NCI-H1436 treated with DMSO at 0.1 percent for 48 hours (cell line): ENCODE results near the gene MAP2K7.
A peak's percentile ranks its signal among the peaks of the same experiment; 100 is the strongest.

Experiments used
- DNase-seq: peaks from one replicate; lab custom pipeline; 2025; lab: John Stamatoyannopoulos, UW

The MAP2K7 gene

GRCh38 chr19:7867092-7867844 is 36.4 kb upstream of the MAP2K7 start:
- no peak for DNase-seq

- DNase-seq = no peak
Observed at GRCh38 chr19:7868326-7868670, 35.4 kb upstream of the MAP2K7 start.

- no peak for DNase-seq
Observed at GRCh38 chr19:7868671-7869452, 34.8 kb upstream of the MAP2K7 start.

- DNase-seq = no peak
Observed at GRCh38 chr19:7869453-7869909, 34.2 kb upstream of the MAP2K7 start.

GRCh38 chr19:7869910-7870511 is 33.7 kb upstream of the MAP2K7 start:
- no peak for DNase-seq

GRCh38 chr19:7870571-7871436 is 32.9 kb upstream of the MAP2K7 start:
- DNase-seq = peak; percentile 18

GRCh38 chr19:7871437-7872305 is 32.0 kb upstream of the MAP2K7 start:
- peak; percentile 72 for DNase-seq

GRCh38 chr19:7872306-7873204 is 31.1 kb upstream of the MAP2K7 start:
- DNase-seq = no peak

- no peak for DNase-seq
Observed at GRCh38 chr19:7873304-7874075, 30.2 kb upstream of the MAP2K7 start.

- peak; percentile 77 for DNase-seq
Observed at GRCh38 chr19:7874076-7874896, 29.4 kb upstream of the MAP2K7 start, which contains the start of gene PRR36. Gene PRR36 (minus strand): TSS chr19:7874390. CDS start chr19:7873689, 701 bp downstream.

GRCh38 chr19:7874897-7875273 is 28.8 kb upstream of the MAP2K7 start:
- DNase-seq = no peak

- no peak for DNase-seq
Observed at GRCh38 chr19:7877249-7877836, 26.3 kb upstream of the MAP2K7 start.

GRCh38 chr19:7879111-7879807 is 24.4 kb upstream of the MAP2K7 start:
- DNase-seq = no peak

- DNase-seq = no peak
Observed at GRCh38 chr19:7879836-7880235, 23.8 kb upstream of the MAP2K7 start.

- DNase-seq = no peak
Observed at GRCh38 chr19:7881910-7882309, 21.8 kb upstream of the MAP2K7 start.

- DNase-seq = no peak
Observed at GRCh38 chr19:7883105-7883504, 20.6 kb upstream of the MAP2K7 start.
